ENCODE measurements around the gene AIG1. TPM values are rescaled to one million over a fixed set of nuclear protein-coding genes. Genes with fewer than 3 reads are reported as not detected.

Gene AIG1
- total RNA-seq, 1 donor from 2014 or later, result 35.2 TPM

DNA sequence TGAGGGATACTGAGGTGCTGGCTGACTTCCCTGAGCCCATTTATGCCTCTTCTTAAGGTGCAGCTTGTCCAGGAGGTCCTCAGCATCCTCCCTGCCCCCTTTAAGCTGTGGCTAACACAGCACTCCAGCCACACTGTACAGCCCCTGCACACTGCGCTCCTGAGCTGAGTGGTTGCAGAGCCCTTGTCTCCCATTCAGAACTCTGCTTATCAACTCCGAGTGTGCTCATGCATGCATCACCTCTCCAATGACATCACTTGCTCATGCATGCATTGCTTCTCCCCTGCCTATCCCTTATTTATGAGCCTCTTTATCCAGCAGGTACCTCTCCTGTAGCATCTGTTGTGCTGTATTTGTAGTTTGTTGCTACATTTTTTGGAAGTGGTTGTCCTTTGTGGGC, 124.6 kb downstream of the AIG1 start:
- no peak for DNase-seq (ENCODE audit: low read depth)
- peaks cover 6% of the 10 kb centered on the region for H3K4me1 Mint-ChIP-seq (ENCODE audit: low read depth, unreplicated experiment)

DNA sequence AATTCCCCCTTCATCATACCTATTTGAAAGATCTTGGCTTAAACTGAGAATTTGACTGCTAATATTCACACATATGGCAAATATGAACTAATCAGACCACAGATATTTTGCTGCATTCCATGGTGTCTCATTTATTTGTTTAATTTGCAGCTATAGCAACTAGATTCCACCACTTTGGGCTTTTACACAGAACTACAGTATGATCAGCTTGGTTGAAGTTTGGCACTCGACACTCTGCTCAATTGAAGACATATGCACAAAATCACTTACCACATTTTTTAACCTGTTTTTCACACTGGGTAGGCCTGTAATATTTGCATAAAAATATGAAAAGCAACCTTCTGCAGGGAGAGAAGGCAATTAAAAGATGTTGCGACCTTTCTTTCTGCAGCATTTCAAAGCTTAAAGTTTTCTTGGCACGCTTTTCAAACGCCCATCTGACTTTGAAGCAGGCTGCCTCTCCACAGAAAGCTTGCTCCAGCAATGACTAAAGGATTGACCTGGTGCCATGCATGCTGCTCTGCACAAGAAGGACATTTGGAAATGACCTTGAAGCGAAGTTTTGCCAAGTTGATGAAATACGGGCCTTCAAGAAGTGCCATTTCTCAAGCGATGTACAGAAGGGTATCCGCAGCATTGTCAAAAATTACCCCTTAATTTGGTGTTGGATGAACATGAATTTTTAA, 126.7 kb downstream of the AIG1 start:
- H3K9ac ChIP-seq (ENCODE audit: low read length), result peak overlapping the region; percentile 1
- no peaks in the 10 kb centered on the region for H3K27me3 ChIP-seq (ENCODE audit: insufficient read depth, low read length)
- no peaks in the 10 kb centered on the region for H3K79me2 ChIP-seq (ENCODE audit: insufficient read depth, low read length)
- Mint-ChIP-seq H3K4me3 (ENCODE audit: unreplicated experiment) (no peak overlapping the region), H3K36me3 (ENCODE audit: low read depth, unreplicated experiment) (peaks cover 17% of the 10 kb centered on the region), H3K27me3 (ENCODE audit: low read depth, unreplicated experiment) (no peaks in the 10 kb centered on the region), H3K9me3 (ENCODE audit: unreplicated experiment) (no peaks in the 10 kb centered on the region), H3K27ac (ENCODE audit: unreplicated experiment) (no peak overlapping the region), H3K4me1 (ENCODE audit: low read depth, unreplicated experiment) (peaks cover 5% of the 10 kb centered on the region)
- FAIRE-seq (peak; percentile 47), DNase-seq (ENCODE audit: low read depth) (peak; percentile 92)
- peak overlapping the region; percentile 43 for H3K4me2 ChIP-seq (ENCODE audit: low read length)
- H3K27ac ChIP-seq (ENCODE audit: low read depth, low read length), result peak overlapping the region; percentile 44
- no peaks in the 10 kb centered on the region for H3K36me3 ChIP-seq (ENCODE audit: insufficient read depth, low read length)
- no peak overlapping the region for H3K4me3 ChIP-seq (ENCODE audit: insufficient read depth, low read depth, low read length)
- TF ChIP-seq, protein P1, sequence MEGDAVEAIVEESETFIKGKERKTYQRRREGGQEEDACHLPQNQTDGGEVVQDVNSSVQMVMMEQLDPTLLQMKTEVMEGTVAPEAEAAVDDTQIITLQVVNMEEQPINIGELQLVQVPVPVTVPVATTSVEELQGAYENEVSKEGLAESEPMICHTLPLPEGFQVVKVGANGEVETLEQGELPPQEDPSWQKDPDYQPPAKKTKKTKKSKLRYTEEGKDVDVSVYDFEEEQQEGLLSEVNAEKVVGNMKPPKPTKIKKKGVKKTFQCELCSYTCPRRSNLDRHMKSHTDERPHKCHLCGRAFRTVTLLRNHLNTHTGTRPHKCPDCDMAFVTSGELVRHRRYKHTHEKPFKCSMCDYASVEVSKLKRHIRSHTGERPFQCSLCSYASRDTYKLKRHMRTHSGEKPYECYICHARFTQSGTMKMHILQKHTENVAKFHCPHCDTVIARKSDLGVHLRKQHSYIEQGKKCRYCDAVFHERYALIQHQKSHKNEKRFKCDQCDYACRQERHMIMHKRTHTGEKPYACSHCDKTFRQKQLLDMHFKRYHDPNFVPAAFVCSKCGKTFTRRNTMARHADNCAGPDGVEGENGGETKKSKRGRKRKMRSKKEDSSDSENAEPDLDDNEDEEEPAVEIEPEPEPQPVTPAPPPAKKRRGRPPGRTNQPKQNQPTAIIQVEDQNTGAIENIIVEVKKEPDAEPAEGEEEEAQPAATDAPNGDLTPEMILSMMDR (IDR thresholded peaks at IDR 0.05; ENCODE audit: insufficient read depth, low read depth, low read length), result no peak
- TF ChIP-seq EZH2 (IDR thresholded peaks at IDR 0.05; ENCODE audit: insufficient read depth, low read length), result no peak
- no peaks in the 10 kb centered on the region for H4K20me1 ChIP-seq (ENCODE audit: insufficient read depth, low read length)
- no peak overlapping the region for H2AFZ ChIP-seq (ENCODE audit: low read depth, low read length)
- peaks cover 14% of the 10 kb centered on the region for H3K4me1 ChIP-seq (ENCODE audit: insufficient read depth, low read length)
- H3K9me3 ChIP-seq (ENCODE audit: insufficient read depth, low read depth, low read length), result no peaks in the 10 kb centered on the region

More for the DNA sequence above, 124.6 kb downstream of the AIG1 start:
- H3K27ac ChIP-seq (ENCODE audit: low read depth, low read length), result no peak overlapping the region
- TF ChIP-seq, protein P1 (IDR thresholded peaks at IDR 0.05; ENCODE audit: insufficient read depth, low read depth, low read length), result no peak
- TF ChIP-seq EZH2 (IDR thresholded peaks at IDR 0.05; ENCODE audit: insufficient read depth, low read length), result no peak
- Mint-ChIP-seq H3K4me3 (ENCODE audit: unreplicated experiment) (no peak overlapping the region), H3K9me3 (ENCODE audit: unreplicated experiment) (no peaks in the 10 kb centered on the region), H3K27me3 (ENCODE audit: low read depth, unreplicated experiment) (no peaks in the 10 kb centered on the region), H3K36me3 (ENCODE audit: low read depth, unreplicated experiment) (peaks cover 17% of the 10 kb centered on the region), H3K27ac (ENCODE audit: unreplicated experiment) (no peak overlapping the region)
- no peak overlapping the region for H3K4me2 ChIP-seq (ENCODE audit: low read length)
- no peaks in the 10 kb centered on the region for H3K9me3 ChIP-seq (ENCODE audit: insufficient read depth, low read depth, low read length)
- H3K4me3 ChIP-seq (ENCODE audit: insufficient read depth, low read depth, low read length), result no peak overlapping the region
- no peaks in the 10 kb centered on the region for H3K36me3 ChIP-seq (ENCODE audit: insufficient read depth, low read length)
- no peaks in the 10 kb centered on the region for H3K79me2 ChIP-seq (ENCODE audit: insufficient read depth, low read length)
- no peak for FAIRE-seq
- no peak overlapping the region for H3K9ac ChIP-seq (ENCODE audit: low read length)
- H2AFZ ChIP-seq (ENCODE audit: low read depth, low read length), result no peak overlapping the region
- H3K4me1 ChIP-seq (ENCODE audit: insufficient read depth, low read length), result peaks cover 14% of the 10 kb centered on the region
- no peaks in the 10 kb centered on the region for H3K27me3 ChIP-seq (ENCODE audit: insufficient read depth, low read length)
- no peaks in the 10 kb centered on the region for H4K20me1 ChIP-seq (ENCODE audit: insufficient read depth, low read length)

DNA sequence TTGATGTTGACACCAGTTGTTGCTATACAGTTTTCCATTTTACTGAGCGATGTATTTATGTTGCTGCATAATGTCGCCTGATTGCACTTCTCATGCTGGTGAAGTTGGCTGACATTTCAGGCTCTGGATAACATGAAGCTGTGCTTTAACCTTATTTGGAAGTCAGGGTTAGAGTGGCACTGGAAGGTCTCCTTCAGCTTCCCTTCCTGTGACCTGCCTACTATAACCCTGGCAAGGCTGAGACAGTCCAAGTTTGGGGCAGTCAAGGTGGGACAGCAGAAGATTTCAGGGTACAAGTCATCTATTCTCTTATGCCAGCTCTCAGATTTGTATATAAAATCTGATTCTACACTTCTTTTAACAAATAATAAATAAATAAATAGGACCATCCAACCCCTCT, 127.6 kb downstream of the AIG1 start:
- Histone ChIP-seq H4K20me1 (ENCODE audit: insufficient read depth, low read length) (no peaks in the 10 kb centered on the region), H3K27me3 (ENCODE audit: insufficient read depth, low read length) (no peaks in the 10 kb centered on the region), H2AFZ (ENCODE audit: low read depth, low read length) (no peak overlapping the region), H3K27ac (ENCODE audit: low read depth, low read length) (no peak overlapping the region), H3K79me2 (ENCODE audit: insufficient read depth, low read length) (no peaks in the 10 kb centered on the region), H3K9me3 (ENCODE audit: insufficient read depth, low read depth, low read length) (no peaks in the 10 kb centered on the region), H3K4me1 (ENCODE audit: insufficient read depth, low read length) (peaks cover 14% of the 10 kb centered on the region), H3K4me2 (ENCODE audit: low read length) (no peak overlapping the region), H3K4me3 (ENCODE audit: insufficient read depth, low read depth, low read length) (no peak overlapping the region), H3K36me3 (ENCODE audit: insufficient read depth, low read length) (no peaks in the 10 kb centered on the region), H3K9ac (ENCODE audit: low read length) (no peak overlapping the region)
- no peak for FAIRE-seq
- no peak overlapping the region for H3K27ac Mint-ChIP-seq (ENCODE audit: unreplicated experiment)
- H3K4me3 Mint-ChIP-seq (ENCODE audit: unreplicated experiment), result no peak overlapping the region
- H3K36me3 Mint-ChIP-seq (ENCODE audit: low read depth, unreplicated experiment), result peaks cover 18% of the 10 kb centered on the region
- H3K4me1 Mint-ChIP-seq (ENCODE audit: low read depth, unreplicated experiment), result peaks cover 5% of the 10 kb centered on the region
- no peaks in the 10 kb centered on the region for H3K27me3 Mint-ChIP-seq (ENCODE audit: low read depth, unreplicated experiment)
- DNase-seq (ENCODE audit: low read depth), result no peak
- TF ChIP-seq EZH2 (IDR thresholded peaks at IDR 0.05; ENCODE audit: insufficient read depth, low read length), result no peak
- TF ChIP-seq, protein P1 (IDR thresholded peaks at IDR 0.05; ENCODE audit: insufficient read depth, low read depth, low read length), result no peak
- no peaks in the 10 kb centered on the region for H3K9me3 Mint-ChIP-seq (ENCODE audit: unreplicated experiment)
